ENCODE measurements around the gene SPSB3. TPM values are rescaled to one million over a fixed set of nuclear protein-coding genes. Genes with fewer than 3 reads are reported as not detected.

The SPSB3 gene
- total and polyA plus RNA-seq, 2 of the 4 experiments (the other 2 are of a cell fraction): 9.1 to 30.8 TPM

GRCh38 chr16:1771188-1771863, 11.0 kb downstream of the SPSB3 start, which contains the start of gene NME3:
TSS of gene NME3 (minus strand) at chr16:1771543. CDS start at chr16:1771534, 9 bp downstream.
- peak within 1 kb of the TSS; percentile 94 for H2AFZ ChIP-seq (replicated peaks; ENCODE audit: low read length, poor library complexity)
- no peak for TF ChIP-seq SMC3 (IDR thresholded peaks at IDR 0.05; ENCODE audit: low read depth, low read length)
- no peak for TF ChIP-seq FOS (IDR thresholded peaks at IDR 0.05; ENCODE audit: low read depth, low read length)
- no peak for TF ChIP-seq MAFK (IDR thresholded peaks at IDR 0.05; ENCODE audit: low read depth, low read length)
- TF ChIP-seq RCOR1 (IDR thresholded peaks at IDR 0.05; ENCODE audit: insufficient replicate concordance, low read length): no peak
- no peak for TF ChIP-seq BHLHE40 (IDR thresholded peaks at IDR 0.05; ENCODE audit: low read depth, low read length)
- TF ChIP-seq MXI1 (IDR thresholded peaks at IDR 0.05; ENCODE audit: borderline replicate concordance, low read depth, low read length): peak; percentile 17; the same call in 1 of the 2 replicates
- TF ChIP-seq MAZ (IDR thresholded peaks at IDR 0.05; ENCODE audit: borderline replicate concordance, low read depth, low read length): peak; percentile 27; the same call in 1 of the 2 replicates
- no peak for TF ChIP-seq CEBPB (IDR thresholded peaks at IDR 0.05; ENCODE audit: low read depth, low read length)
- TF ChIP-seq NFE2L2 (IDR thresholded peaks at IDR 0.05; ENCODE audit: low read depth, low read length): no peak
- no peak for TF ChIP-seq RAD21 (IDR thresholded peaks at IDR 0.05; ENCODE audit: low read length)
- no peak for TF ChIP-seq CHD1 (IDR thresholded peaks at IDR 0.05; ENCODE audit: low read depth, low read length)
- TF ChIP-seq RFX5 (IDR thresholded peaks at IDR 0.05; ENCODE audit: low read depth, low read length): no peak
- TF ChIP-seq POLR2A (IDR thresholded peaks at IDR 0.05; ENCODE audit: low read depth, low read length): no peak
- ChIA-PET POLR2A (ENCODE audit: unreplicated experiment) (no interaction called here), CTCF (no interaction called here)
- intact Hi-C loops (cut with micrococcal nuclease) (no loop called here), in situ Hi-C loops (cut with MboI; ENCODE audit: low sequenced_read_pairs) (no loop called here), dilution Hi-C loops (cut with HindIII; ENCODE audit: low sequenced_read_pairs, unreplicated experiment) (no loop called here)
- H2BK120ac ChIP-seq (ENCODE audit: low read depth, low read length): no peak within 1 kb of the TSS
- H3K4me3 ChIP-seq (ENCODE audit: insufficient read depth, low read depth, low read length): peak within 1 kb of the TSS; percentile 93
- H2AK9ac ChIP-seq (replicated peaks; ENCODE audit: low read depth, low read length, poor library complexity): peak within 1 kb of the TSS; percentile 94
- H4K5ac ChIP-seq (ENCODE audit: low read depth, low read length): peak within 1 kb of the TSS; percentile 53; the same call in 1 of the 2 replicates
- no peak within 1 kb of the TSS for H3K14ac ChIP-seq (replicated peaks; ENCODE audit: low read depth, low read length)
- peak within 1 kb of the TSS; percentile 10 for H3K23ac ChIP-seq (ENCODE audit: low read depth, low read length)
- H3K4ac ChIP-seq (ENCODE audit: low read depth, low read length): peak within 1 kb of the TSS; percentile 85
- H3K4me2 ChIP-seq (ENCODE audit: low read depth, low read length): peak within 1 kb of the TSS; percentile 90
- no peaks in the 10 kb centered on the region for H3K9me3 ChIP-seq (ENCODE audit: control insufficient read depth, insufficient read depth, low read length)
- WGBS, 2 experiments (ENCODE audit: extremely low coverage in 2 of 2, insufficient read length in 1 of 2): 0% methylated on average over 24 of the region's 79 CpGs; no CpG with 5 or more reads in 1 of the 2 experiments
- peak within 1 kb of the TSS; percentile 85 for H3K27ac ChIP-seq (ENCODE audit: insufficient read depth, low read length)
- no peak within 1 kb of the TSS for H2BK20ac ChIP-seq (ENCODE audit: low read depth, low read length)
- peaks cover 13% of the 10 kb centered on the region for H3K4me1 ChIP-seq (ENCODE audit: control insufficient read depth, insufficient read depth, low read length)
- 0 out of 2 replicates have a peak, but pooled peaks cover 3% of the 10 kb centered on the region for H3K9me1 ChIP-seq (ENCODE audit: insufficient read depth, low read length)
- 0 out of 2 replicates have a peak within 1 kb of the TSS, but pooled peaks have one; percentile 10 for H3K56ac ChIP-seq (ENCODE audit: extremely low read depth, insufficient read depth, low read length)
- peak within 1 kb of the TSS; percentile 93 for H2AK5ac ChIP-seq (ENCODE audit: low read depth, low read length)
- peaks cover 12 to 49% of the 10 kb centered on the region in 2 experiments for H3K79me1 ChIP-seq (ENCODE audit: low read depth in 1 of 2, low read length in 2 of 2)
- peak within 1 kb of the TSS; percentile 61 to 92; a peak in 3 of 4 replicates for H4K8ac ChIP-seq (ENCODE audit: low read depth in 2 of 2, low read length in 2 of 2)
- H4K20me1 ChIP-seq (ENCODE audit: insufficient read depth, low read length): peaks cover 28% of the 10 kb centered on the region
- no TSS peak for BruUV-seq (replicated peaks)
- peak within 1 kb of the TSS; percentile 23; the same call in 1 of the 2 replicates for H4K91ac ChIP-seq (ENCODE audit: insufficient read depth, low read depth, low read length)
- peak within 1 kb of the TSS; percentile 88 for H3K9ac ChIP-seq (ENCODE audit: low read depth, low read length)
- DNase-seq: peak; percentile 56
- H2BK15ac ChIP-seq (ENCODE audit: low read depth, low read length): no peak within 1 kb of the TSS
- H3K36me3 ChIP-seq (ENCODE audit: control insufficient read depth, insufficient read depth, low read length): peaks cover 33% of the 10 kb centered on the region
- ATAC-seq (ENCODE audit: low read depth): peak; percentile 69
- peak within 1 kb of the TSS; percentile 77 for H2BK5ac ChIP-seq (ENCODE audit: low read depth, low read length, poor library complexity, severe bottlenecking)
- H3K18ac ChIP-seq (ENCODE audit: low read depth, low read length): no peak within 1 kb of the TSS
- no peaks in the 10 kb centered on the region for H3K27me3 ChIP-seq (ENCODE audit: control insufficient read depth, insufficient read depth, low read length)

Data from IMR-90 (cell line).